ENCODE measurements around the gene ESCO1. TPM values are rescaled to one million over a fixed set of nuclear protein-coding genes. Genes with fewer than 3 reads are reported as not detected.

The ESCO1 gene
- total and polyA plus RNA-seq, 2 of the 4 experiments (the other 2 are of a cell fraction) = 3.1 to 4.5 TPM

DNA sequence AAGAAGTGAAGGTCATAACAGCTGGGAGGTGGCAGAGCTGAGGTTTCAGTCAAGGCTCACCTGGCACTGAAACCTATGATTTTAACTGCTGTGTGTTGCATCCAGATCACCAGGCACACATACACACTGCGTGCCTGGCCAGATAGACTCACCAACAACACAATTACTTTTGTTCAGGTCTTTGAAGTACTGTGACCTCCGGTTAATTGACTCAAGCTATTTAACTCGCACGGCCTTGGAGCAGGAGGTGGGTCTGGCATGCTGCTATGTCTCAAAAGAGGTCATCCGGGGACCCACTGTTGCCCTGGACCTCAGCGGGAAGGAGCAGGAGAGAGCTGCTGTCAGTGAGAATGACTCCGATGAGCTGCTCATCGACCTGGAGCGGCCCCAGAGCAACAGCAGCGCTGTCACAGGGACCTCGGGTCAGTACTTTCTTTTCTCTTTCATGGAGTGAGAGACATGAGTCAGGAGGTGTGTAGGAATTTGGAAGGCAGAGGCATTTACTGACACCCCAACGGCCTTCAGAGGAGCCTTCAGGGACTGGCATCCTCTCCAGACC is 104.1 kb downstream of the ESCO1 start:
- ChIA-PET CTCF (no interaction called here), POLR2A (ENCODE audit: unreplicated experiment) (no interaction called here)
- in situ Hi-C loops (cut with MboI; ENCODE audit: low sequenced_read_pairs) = loop anchor here (25.0 kb wide), 1 partner anchor 466 kb away; no protein-coding TSS in a partner anchor
- Histone ChIP-seq H2BK5ac (ENCODE audit: low read depth, low read length, poor library complexity, severe bottlenecking) (no peak overlapping the region), H3K9me1 (ENCODE audit: insufficient read depth, low read length) (no peaks in the 10 kb centered on the region), H4K8ac (ENCODE audit: low read depth in 2 of 2, low read length in 2 of 2) (no peak overlapping the region), H2BK120ac (ENCODE audit: low read depth, low read length) (no peak overlapping the region), H3K56ac (ENCODE audit: extremely low read depth, insufficient read depth, low read length) (no peak overlapping the region), H3K36me3 (ENCODE audit: control insufficient read depth, insufficient read depth, low read length) (no peaks in the 10 kb centered on the region), H2AK9ac (replicated peaks; ENCODE audit: low read depth, low read length, poor library complexity) (no peak overlapping the region), H3K4me1 (ENCODE audit: control insufficient read depth, insufficient read depth, low read length) (no peaks in the 10 kb centered on the region), H3K14ac (replicated peaks; ENCODE audit: low read depth, low read length) (no peak overlapping the region), H3K27ac (ENCODE audit: insufficient read depth, low read length) (no peak overlapping the region), H2BK20ac (ENCODE audit: low read depth, low read length) (no peak overlapping the region), H2AK5ac (ENCODE audit: low read depth, low read length) (no peak overlapping the region), H2BK15ac (ENCODE audit: low read depth, low read length) (no peak overlapping the region), H3K4ac (ENCODE audit: low read depth, low read length) (no peak overlapping the region), H3K4me2 (ENCODE audit: low read depth, low read length) (no peak overlapping the region), H4K20me1 (ENCODE audit: insufficient read depth, low read length) (no peaks in the 10 kb centered on the region), H3K4me3 (ENCODE audit: insufficient read depth, low read depth, low read length) (no peak overlapping the region), H4K91ac (ENCODE audit: insufficient read depth, low read depth, low read length) (no peak overlapping the region), H3K27me3 (ENCODE audit: control insufficient read depth, insufficient read depth, low read length) (peaks cover 12% of the 10 kb centered on the region), H3K9ac (ENCODE audit: low read depth, low read length) (no peak overlapping the region), H3K18ac (ENCODE audit: low read depth, low read length) (no peak overlapping the region), H3K23ac (ENCODE audit: low read depth, low read length) (no peak overlapping the region), H3K9me3 (ENCODE audit: control insufficient read depth, insufficient read depth, low read length) (no peaks in the 10 kb centered on the region), H4K5ac (ENCODE audit: low read depth, low read length) (no peak overlapping the region), H2AFZ (replicated peaks; ENCODE audit: low read length, poor library complexity) (no peak overlapping the region), H3K79me1 (ENCODE audit: low read depth in 1 of 2, low read length in 2 of 2) (no peaks in the 10 kb centered on the region)
- no peak for TF ChIP-seq CHD1 (IDR thresholded peaks at IDR 0.05; ENCODE audit: low read depth, low read length)
- no peak for TF ChIP-seq CEBPB (IDR thresholded peaks at IDR 0.05; ENCODE audit: low read depth, low read length)
- no peak for TF ChIP-seq NFE2L2 (IDR thresholded peaks at IDR 0.05; ENCODE audit: low read depth, low read length)
- TF ChIP-seq POLR2A (IDR thresholded peaks at IDR 0.05; ENCODE audit: low read depth, low read length) = no peak
- dilution Hi-C loops (cut with HindIII; ENCODE audit: low sequenced_read_pairs, unreplicated experiment) = no loop called here
- BruUV-seq (replicated peaks) = no TSS peak
- intact Hi-C loops (cut with micrococcal nuclease) = no loop called here
- no peak for DNase-seq
- ATAC-seq (ENCODE audit: low read depth) = no peak
- WGBS, 2 experiments (ENCODE audit: extremely low coverage in 2 of 2, insufficient read length in 1 of 2) = 73% methylated on average over 5 of the region's 12 CpGs; no CpG with 5 or more reads in 1 of the 2 experiments

All from IMR-90 (cell line).